Measurements from ENCODE around the gene TGFBR3.

- TF ChIP-seq CTCF (IDR thresholded peaks at IDR 0.05) (no peak), EP300 (IDR thresholded peaks at IDR 0.05) (no peak)
Measured at GRCh38 chr1:91777196-91777595, 108.8 kb downstream of the TGFBR3 start.
